Raji (cell line): ENCODE data around the gene AOAH.

ENCODE experiments used
- POLR2A ChIP-seq: IDR thresholded peaks from 2 replicates; pipeline ENCODE4 v1.6.1; 2011; ENCODE audit warnings: low read depth, low read length, control low read depth; ENCODE audit not compliant: insufficient read depth

Gene AOAH

DNA sequence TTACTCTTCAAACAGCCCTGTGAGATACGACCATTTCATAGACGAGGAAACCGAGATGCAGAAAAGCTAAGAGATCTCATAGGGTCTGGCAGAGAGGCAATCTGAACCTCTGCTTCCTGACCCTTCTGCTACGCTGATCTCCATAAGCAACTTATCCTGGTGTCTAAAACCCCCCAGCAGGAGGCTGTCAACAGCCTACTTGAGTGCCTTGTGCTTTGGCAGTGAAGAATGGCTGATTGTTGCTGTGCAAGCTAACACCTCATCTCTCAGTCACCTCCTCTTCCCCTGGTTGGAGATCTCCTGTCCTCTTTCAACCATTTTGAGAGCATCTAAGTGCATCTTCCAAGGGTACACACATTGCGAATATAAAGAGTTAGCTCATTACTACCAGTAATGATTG, 86.2 kb downstream of the AOAH start:
- TF ChIP-seq POLR2A, result no peak

DNA sequence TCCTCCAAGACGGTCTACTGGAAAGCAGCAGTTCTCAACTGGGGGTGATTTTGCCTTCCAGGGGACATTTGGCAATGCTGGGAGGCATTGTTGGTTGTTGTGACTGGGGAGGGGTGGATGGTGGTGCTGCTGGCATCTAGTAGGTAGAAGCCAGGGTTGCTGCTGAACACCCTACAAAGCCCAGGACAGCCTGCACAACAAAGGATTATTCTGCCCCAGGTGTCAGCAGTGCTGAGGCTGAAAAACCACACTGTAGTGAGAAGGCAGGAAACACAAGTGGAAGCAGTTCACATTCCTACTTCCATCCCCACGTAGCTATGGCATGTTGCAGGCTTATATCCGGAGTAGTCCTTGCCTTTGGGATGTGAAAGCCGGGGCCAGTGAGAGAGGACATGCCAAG, 86.9 kb downstream of the AOAH start:
- TF ChIP-seq POLR2A, result no peak

- TF ChIP-seq POLR2A, result no peak
These were observed 88.2 kb downstream of the AOAH start for GRCh38 chr7:36636126-36636525.

DNA sequence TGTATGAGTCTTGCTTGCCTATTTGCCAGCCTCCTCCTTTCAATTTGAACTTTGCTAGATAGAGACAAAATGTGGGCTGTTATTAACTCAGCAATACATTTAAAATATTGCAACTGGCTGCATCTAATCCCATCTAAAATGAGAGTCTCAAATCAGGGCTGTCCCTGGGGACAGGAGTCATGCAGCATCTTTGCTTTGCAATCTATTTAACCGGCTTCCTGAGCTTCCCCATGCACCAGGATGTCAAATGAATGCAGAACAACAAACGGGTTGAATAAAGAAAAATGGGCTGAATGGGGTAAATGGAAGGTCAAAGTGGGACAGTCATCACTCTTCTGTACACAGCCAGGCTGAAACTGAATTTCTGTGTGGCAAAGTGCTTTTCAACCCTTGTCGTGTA, 89.2 kb downstream of the AOAH start:
- no peak for TF ChIP-seq POLR2A

DNA sequence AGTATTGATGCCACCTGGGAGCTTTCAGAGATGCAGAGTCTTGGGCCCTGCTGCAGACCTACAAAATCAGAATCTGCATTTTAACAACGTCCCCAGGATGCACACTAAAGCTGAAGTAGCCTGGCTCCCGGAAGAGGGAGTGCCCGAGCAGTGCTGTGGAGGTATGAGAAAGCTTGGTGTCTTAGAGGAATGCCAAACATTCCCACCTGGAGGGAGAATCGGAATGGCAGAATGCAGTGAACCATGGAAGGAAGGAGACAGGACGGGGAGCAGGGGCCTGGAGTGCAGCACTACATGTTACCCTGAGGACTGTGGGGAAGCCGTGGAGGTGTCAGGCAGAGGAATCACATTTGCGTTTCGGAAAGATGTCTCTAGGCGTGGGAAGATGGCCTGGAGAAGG, 90.9 kb downstream of the AOAH start:
- no peak for TF ChIP-seq POLR2A

DNA sequence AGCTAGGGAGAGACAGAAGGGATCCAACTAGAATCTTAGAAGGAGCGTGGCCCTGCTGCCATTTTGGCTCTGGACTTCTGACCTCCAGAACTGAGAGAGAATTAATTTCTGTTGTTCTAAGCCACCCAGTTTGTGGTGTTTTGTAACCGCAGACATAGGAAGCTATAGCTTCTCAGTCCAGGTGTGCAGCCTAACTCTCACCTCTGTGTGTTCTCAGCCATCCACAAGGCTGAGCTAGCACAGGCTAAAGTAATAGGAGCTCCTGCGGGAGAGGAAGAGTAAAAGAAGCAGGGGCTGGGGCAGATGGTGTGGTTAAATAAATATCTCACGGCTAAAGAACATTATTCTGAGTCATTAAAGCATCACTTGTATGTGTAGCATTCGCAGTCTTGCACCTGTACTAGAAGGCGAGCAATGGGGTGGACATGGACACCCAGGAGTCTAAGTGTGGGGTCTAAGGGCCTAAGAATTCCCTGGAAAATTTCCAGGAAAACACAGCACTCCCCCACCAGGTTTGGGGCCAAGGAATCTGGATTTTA, 94.1 kb downstream of the AOAH start:
- TF ChIP-seq POLR2A, result no peak

GRCh38 chr7:36629351-36629750, 94.9 kb downstream of the AOAH start:
- no peak for TF ChIP-seq POLR2A

DNA sequence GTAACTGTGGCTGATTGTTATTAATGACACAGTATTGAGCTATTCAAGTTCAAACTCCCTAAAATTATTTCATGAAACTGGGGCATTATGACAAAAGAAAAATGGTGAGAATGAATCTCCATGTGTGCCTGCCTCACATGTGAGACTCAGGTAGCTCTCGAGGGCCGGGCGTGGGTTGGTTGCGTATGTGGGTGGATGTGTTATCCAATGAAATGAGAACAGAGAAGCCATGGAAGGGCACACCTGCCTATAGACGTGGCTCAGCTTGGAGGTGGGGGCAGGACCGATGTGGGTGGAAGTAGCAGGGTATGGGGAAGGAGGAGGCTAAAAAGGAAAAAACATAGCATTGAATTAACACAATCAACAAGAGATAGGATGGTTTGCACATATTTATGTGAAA, 96.5 kb downstream of the AOAH start:
- TF ChIP-seq POLR2A, result no peak

GRCh38 chr7:36626111-36626510, 98.2 kb downstream of the AOAH start:
- no peak for TF ChIP-seq POLR2A

DNA sequence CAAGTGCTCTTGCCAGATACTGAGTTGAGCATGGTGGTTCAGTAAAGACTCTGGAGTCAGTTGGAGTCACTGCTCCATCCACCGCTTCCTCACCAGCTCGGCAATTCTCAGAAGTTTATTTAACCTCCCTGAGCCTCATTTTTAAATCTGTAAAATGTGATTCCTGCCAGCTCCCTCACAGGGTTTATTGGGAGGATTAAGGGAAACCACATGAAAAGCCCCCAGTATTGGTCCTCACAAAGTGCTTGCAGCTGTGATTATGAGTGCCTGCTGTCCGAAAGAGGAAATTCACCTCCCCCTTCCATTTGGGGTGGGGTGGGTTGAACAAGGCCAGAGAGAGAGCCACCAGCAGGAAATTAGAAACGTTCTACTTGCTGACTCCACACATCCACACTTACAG, 99.0 kb downstream of the AOAH start:
- TF ChIP-seq POLR2A, result no peak

DNA sequence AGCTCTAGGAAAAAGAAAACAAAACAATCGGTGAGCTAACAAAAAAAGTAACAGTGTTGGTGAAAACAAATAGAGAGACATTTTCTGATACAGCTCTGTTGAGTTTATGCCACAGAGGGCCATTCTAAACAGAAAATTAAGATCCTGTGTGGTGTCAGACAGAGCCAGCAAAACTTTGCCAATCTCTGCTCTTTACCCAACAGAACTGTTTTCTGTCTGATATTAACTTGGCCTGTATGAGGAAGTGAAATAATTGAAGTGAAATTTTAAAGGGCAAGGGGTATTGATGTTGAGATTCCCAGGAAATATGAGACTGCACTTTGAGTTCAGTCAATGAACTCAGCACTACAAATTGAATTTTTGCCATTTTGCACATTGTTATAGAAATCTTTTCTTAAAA, 101.0 kb downstream of the AOAH start:
- no peak for TF ChIP-seq POLR2A

GRCh38 chr7:36621396-36621795, 102.9 kb downstream of the AOAH start:
- no peak for TF ChIP-seq POLR2A

DNA sequence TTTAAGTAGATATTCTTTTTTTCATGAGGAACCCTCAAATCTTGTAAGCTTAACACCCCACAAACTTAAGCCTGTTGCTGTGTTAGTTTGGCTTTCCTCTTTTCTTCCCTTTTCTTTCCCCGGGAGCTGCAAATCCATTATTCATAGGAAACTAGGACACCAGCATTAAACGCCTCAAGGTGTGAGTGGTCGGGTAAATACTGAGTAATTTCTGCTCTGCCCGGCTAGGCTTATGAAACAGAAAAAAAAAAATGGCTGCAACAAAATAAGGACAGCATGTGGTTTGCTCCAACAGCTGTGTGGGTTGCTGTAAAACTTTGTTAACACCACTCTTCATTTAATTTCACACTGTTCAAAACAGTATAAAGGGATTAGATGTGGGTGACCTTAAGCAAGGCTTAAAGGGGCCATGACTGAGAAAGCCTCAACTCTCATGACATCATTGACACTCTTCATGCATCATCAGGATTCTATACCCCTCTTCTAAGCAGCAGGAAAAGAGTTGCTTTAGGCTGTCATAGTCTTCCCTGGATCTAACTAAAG, 104.1 kb downstream of the AOAH start:
- TF ChIP-seq POLR2A, result no peak

GRCh38 chr7:36617408-36617807, 106.9 kb downstream of the AOAH start:
- no peak for TF ChIP-seq POLR2A

DNA sequence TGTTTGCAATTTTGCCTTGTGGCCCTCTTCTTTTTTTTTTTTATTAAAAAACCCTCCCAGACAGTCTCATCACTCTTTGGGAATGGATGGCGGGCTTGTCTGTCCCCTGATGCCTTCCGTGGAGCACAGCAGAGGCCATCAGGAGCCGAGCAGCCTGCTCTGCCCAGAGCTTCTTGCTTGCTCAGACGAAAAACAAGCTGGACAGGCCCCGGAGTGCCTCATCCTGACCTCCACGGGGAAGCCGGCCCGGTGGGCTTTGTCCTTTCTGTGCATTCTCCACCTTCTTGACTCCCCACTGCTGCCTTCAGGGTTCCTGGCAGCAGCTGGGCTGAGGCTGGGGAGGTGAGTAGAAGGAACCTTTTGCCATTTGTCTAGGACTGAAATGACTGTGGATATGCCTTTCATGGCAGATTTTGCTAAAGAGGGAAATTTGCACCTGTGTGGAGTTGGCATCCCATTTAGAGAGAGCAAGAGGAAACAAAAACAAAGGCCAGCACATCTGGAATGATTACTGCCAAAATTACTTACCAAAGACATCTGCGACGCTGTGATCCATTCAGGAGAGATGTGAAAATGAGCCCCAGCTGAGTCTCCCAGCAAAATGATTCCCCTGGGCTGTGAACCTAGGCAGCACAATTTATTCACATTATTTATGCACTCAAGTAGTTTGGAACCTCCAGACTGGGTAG, 108.3 kb downstream of the AOAH start:
- TF ChIP-seq POLR2A, result no peak

DNA sequence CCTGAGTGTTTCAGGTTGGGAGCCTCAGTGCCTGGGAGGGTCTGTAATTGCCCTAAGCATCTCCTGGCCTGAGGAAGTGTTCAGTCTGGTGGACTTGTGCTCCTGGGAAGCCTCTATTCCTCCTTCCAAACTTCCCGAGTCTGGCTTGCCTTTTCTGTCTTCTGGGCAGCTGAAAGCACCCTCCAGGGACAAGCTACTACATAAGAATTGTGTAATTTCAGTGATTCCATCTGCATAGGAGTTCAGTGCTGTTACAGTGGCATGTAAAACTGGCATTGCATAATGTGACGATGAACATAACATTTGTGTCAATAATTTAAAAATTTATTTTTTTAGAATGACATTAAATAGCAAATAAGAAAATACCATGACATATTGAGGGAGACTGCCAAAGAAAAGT, 109.3 kb downstream of the AOAH start:
- TF ChIP-seq POLR2A, result no peak
